ENCODE data around the gene MRPL23. TPM values are rescaled to one million over a fixed set of nuclear protein-coding genes. Genes with fewer than 3 reads are reported as not detected.

The MRPL23 gene
- total RNA-seq, 1 donor from 2014 or later = 125 TPM

- Histone ChIP-seq H3K27me3 (ENCODE audit: control insufficient read depth, insufficient read depth, low read length) (no peaks in the 10 kb centered on the region), H3K4me3 (ENCODE audit: low read depth, low read length) (no peak overlapping the region), H3K36me3 (ENCODE audit: control insufficient read depth, insufficient read depth, low read length) (no peaks in the 10 kb centered on the region)
- DNase-seq (ENCODE audit: low read depth) = no peak
- no peak for FAIRE-seq
- TF ChIP-seq CTCF (IDR thresholded peaks at IDR 0.05; ENCODE audit: insufficient read depth, low read length, severe bottlenecking) = no peak
Measured at GRCh38 chr11:1967641-1968225, 20.6 kb downstream of the MRPL23 start.

DNA sequence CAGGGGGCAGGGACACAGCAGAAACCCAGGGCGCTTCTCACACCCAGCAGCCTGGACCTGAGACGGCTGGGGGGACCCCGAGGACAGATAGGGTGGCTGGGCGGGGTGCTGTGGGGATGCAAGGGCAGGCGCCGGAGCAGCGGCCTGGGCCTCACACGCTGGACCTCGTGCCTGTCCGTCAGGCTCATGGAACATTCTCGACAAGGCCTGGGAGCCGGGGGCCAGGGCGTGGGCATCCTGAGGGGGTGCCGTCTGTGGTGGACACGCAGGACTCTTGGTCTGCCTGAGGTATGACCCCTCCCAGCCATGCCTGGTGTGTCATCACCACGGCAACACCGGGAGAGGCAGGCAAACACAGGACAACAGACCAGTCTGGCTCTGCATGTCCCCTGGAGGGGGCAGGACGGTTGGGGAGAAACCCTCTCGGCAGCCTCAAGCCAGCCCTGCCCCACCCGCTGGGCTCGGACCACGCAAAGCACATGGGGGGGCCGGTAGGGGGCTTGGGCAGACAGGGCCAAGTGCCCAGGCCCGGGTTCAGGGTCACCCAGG, 21.4 kb downstream of the MRPL23 start:
- Histone ChIP-seq H3K36me3 (ENCODE audit: control insufficient read depth, insufficient read depth, low read length) (no peaks in the 10 kb centered on the region), H3K27me3 (ENCODE audit: control insufficient read depth, insufficient read depth, low read length) (no peaks in the 10 kb centered on the region), H3K4me3 (ENCODE audit: low read depth, low read length) (no peak overlapping the region)
- DNase-seq (ENCODE audit: low read depth) (no peak), FAIRE-seq (no peak)
- no peak for TF ChIP-seq CTCF (IDR thresholded peaks at IDR 0.05; ENCODE audit: insufficient read depth, low read length, severe bottlenecking)

- Histone ChIP-seq H3K36me3 (ENCODE audit: control insufficient read depth, insufficient read depth, low read length) (no peaks in the 10 kb centered on the region), H3K27me3 (ENCODE audit: control insufficient read depth, insufficient read depth, low read length) (no peaks in the 10 kb centered on the region), H3K4me3 (ENCODE audit: low read depth, low read length) (no peak overlapping the region)
- no peak for DNase-seq (ENCODE audit: low read depth)
- no peak for TF ChIP-seq CTCF (IDR thresholded peaks at IDR 0.05; ENCODE audit: insufficient read depth, low read length, severe bottlenecking)
- no peak for FAIRE-seq
Measured at GRCh38 chr11:1969035-1969434, 21.9 kb downstream of the MRPL23 start.

DNA sequence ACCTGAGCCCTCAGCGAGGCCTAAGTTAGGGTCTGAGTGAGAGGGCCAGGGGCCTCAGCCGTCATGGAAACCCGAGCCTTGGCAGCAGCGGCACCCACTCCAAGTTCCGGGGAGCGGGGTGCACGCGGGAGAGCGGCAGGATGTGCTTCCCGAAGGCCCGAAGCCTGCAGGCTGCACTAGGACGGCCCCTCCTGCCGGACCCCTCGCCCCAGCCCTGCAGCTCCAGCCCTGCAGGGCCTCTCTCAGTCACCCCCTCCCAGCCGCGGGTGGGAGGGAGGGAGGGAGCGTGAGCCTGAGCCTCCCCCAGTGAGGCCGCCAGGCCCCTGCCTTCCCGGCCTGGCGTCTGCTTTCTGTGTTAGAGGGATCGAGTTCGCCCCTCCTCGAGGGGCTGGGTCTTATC, 22.6 kb downstream of the MRPL23 start:
- no peak for FAIRE-seq
- no peaks in the 10 kb centered on the region for H3K27me3 ChIP-seq (ENCODE audit: control insufficient read depth, insufficient read depth, low read length)
- no peak overlapping the region for H3K4me3 ChIP-seq (ENCODE audit: low read depth, low read length)
- H3K36me3 ChIP-seq (ENCODE audit: control insufficient read depth, insufficient read depth, low read length) = no peaks in the 10 kb centered on the region
- TF ChIP-seq CTCF (IDR thresholded peaks at IDR 0.05; ENCODE audit: insufficient read depth, low read length, severe bottlenecking) = no peak
- no peak for DNase-seq (ENCODE audit: low read depth)

- FAIRE-seq (no peak), DNase-seq (ENCODE audit: low read depth) (no peak)
Measured at GRCh38 chr11:1970956-1971355, 23.8 kb downstream of the MRPL23 start.

More at GRCh38 chr11:1970956-1971355, 23.8 kb downstream of the MRPL23 start:
- Histone ChIP-seq H3K4me3 (ENCODE audit: low read depth, low read length) (no peak overlapping the region), H3K27me3 (ENCODE audit: control insufficient read depth, insufficient read depth, low read length) (no peaks in the 10 kb centered on the region), H3K36me3 (ENCODE audit: control insufficient read depth, insufficient read depth, low read length) (no peaks in the 10 kb centered on the region)
- no peak for TF ChIP-seq CTCF (IDR thresholded peaks at IDR 0.05; ENCODE audit: insufficient read depth, low read length, severe bottlenecking)
